NOMO-1 treated with dmso at 0.1 percent for 144 hours (cell line): ENCODE measurements around the gene TDRKH.
"Not testable (repeated sequence)": the region's sequence is repeated elsewhere in the genome, so short reads cannot be mapped to it uniquely, and the experiment has no call there.

ENCODE experiments used
- DNase-seq: peaks from one replicate; lab custom pipeline; 2025; ENCODE audit not compliant: unreplicated experiment; lab: John Stamatoyannopoulos, UW

The TDRKH gene

GRCh38 chr1:151803164-151803563, 12.9 kb upstream of the TDRKH start:
- no peak for DNase-seq

- no peak for DNase-seq
Measured at GRCh38 chr1:151802372-151802771, 12.1 kb upstream of the TDRKH start.

- no peak for DNase-seq
Measured at GRCh38 chr1:151801846-151802245, 11.5 kb upstream of the TDRKH start.

- DNase-seq, result no peak
Measured at GRCh38 chr1:151801310-151801820, 11.1 kb upstream of the TDRKH start.

GRCh38 chr1:151800830-151801229, 10.5 kb upstream of the TDRKH start:
- DNase-seq, result no peak

GRCh38 chr1:151799179-151800022, 9.1 kb upstream of the TDRKH start:
- DNase-seq, result no peak

GRCh38 chr1:151798571-151798970, 8.3 kb upstream of the TDRKH start:
- DNase-seq, result no peak

GRCh38 chr1:151790940-151791651, 796 bp upstream of the TDRKH start:
- DNase-seq, result no peak

GRCh38 chr1:151787689-151788088, 2.6 kb downstream of the TDRKH start:
- no peak for DNase-seq

GRCh38 chr1:151783796-151784195, 6.5 kb downstream of the TDRKH start:
- no peak for DNase-seq

- DNase-seq, result no peak
Measured at GRCh38 chr1:151782741-151783140, 7.6 kb downstream of the TDRKH start.

- not testable (repeated sequence) for DNase-seq
Measured at GRCh38 chr1:151782026-151782425, 8.3 kb downstream of the TDRKH start.

- DNase-seq, result not testable (repeated sequence)
Measured at GRCh38 chr1:151780736-151781135, 9.6 kb downstream of the TDRKH start.

- no peak for DNase-seq
Measured at GRCh38 chr1:151779852-151780251, 10.4 kb downstream of the TDRKH start.

GRCh38 chr1:151777317-151777716, 13.0 kb downstream of the TDRKH start:
- DNase-seq, result no peak

GRCh38 chr1:151776665-151777062, 13.6 kb downstream of the TDRKH start:
- no peak for DNase-seq

- DNase-seq, result no peak
Measured at GRCh38 chr1:151775894-151776664, 14.2 kb downstream of the TDRKH start.

GRCh38 chr1:151774256-151774922, 15.9 kb downstream of the TDRKH start:
- no peak for DNase-seq

- no peak for DNase-seq
Measured at GRCh38 chr1:151773702-151774101, 16.6 kb downstream of the TDRKH start.

- DNase-seq, result not testable (repeated sequence)
Measured at GRCh38 chr1:151769270-151769669, 21.0 kb downstream of the TDRKH start.
